ENCODE results near the gene MAP4. TPM values are rescaled to one million over a fixed set of nuclear protein-coding genes. Genes with fewer than 3 reads are reported as not detected.

The MAP4 gene
- total and polyA plus RNA-seq, 2 of the 13 experiments (the other 11 are each of a cell fraction or from before 2014, with no cell fraction given) = 33.1 to 38.7 TPM

GRCh38 chr3:47802734-47803479 is 213.3 kb downstream of the MAP4 start, which contains the start of gene DHX30 (continued):
- TF ChIP-seq, protein P1, sequence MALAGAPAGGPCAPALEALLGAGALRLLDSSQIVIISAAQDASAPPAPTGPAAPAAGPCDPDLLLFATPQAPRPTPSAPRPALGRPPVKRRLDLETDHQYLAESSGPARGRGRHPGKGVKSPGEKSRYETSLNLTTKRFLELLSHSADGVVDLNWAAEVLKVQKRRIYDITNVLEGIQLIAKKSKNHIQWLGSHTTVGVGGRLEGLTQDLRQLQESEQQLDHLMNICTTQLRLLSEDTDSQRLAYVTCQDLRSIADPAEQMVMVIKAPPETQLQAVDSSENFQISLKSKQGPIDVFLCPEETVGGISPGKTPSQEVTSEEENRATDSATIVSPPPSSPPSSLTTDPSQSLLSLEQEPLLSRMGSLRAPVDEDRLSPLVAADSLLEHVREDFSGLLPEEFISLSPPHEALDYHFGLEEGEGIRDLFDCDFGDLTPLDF (CRISPR knock-in tag; IDR thresholded peaks at IDR 0.05) = peak; percentile 57
- TF ChIP-seq ZNF362 (CRISPR knock-in tag; IDR thresholded peaks at IDR 0.05; ENCODE audit: borderline replicate concordance) = 0 out of 2 replicates have a peak, but pooled peaks have one; percentile 12
- no peak for TF ChIP-seq ZNF251 (CRISPR knock-in tag; IDR thresholded peaks at IDR 0.05)
- TF ChIP-seq HOXA9 (CRISPR knock-in tag; IDR thresholded peaks at IDR 0.05; ENCODE audit: borderline replicate concordance) = no peak; the same call in 1 of the 2 replicates
- TF ChIP-seq ZNF33B (CRISPR knock-in tag; IDR thresholded peaks at IDR 0.05) = no peak; the same call in 1 of the 2 replicates
- TF ChIP-seq ZFP36 (IDR thresholded peaks at IDR 0.05; ENCODE audit: borderline replicate concordance, low read depth, low read length, partially characterized antibody) = no peak
- TF ChIP-seq IRF1 (CRISPR knock-in tag; IDR thresholded peaks at IDR 0.05; ENCODE audit: low read depth) = no peak
- TF ChIP-seq ZNF234 (CRISPR knock-in tag; conservative IDR thresholded peaks at IDR 0.05) = peak; percentile 62; the same call in 1 of the 2 replicates
- TF ChIP-seq ARNT (IDR thresholded peaks at IDR 0.05) = no peak
- TF ChIP-seq SATB2 (CRISPR knock-in tag; IDR thresholded peaks at IDR 0.05) = no peak
- TF ChIP-seq ZNF543 (CRISPR knock-in tag; IDR thresholded peaks at IDR 0.05) = no peak
- TF ChIP-seq, protein P2, sequence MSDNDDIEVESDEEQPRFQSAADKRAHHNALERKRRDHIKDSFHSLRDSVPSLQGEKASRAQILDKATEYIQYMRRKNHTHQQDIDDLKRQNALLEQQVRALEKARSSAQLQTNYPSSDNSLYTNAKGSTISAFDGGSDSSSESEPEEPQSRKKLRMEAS (IDR thresholded peaks at IDR 0.05) = peak; percentile 46; the same call in 1 of the 2 replicates
- 0 out of 2 replicates have a peak, but pooled peaks have one; percentile 32 for TF ChIP-seq MTERF4 (CRISPR knock-in tag; IDR thresholded peaks at IDR 0.05)
- no peak for TF ChIP-seq ZNF3 (CRISPR knock-in tag; IDR thresholded peaks at IDR 0.05)
- TF ChIP-seq IRX3 (CRISPR knock-in tag; IDR thresholded peaks at IDR 0.05; ENCODE audit: borderline replicate concordance, low read depth) = no peak
- TF ChIP-seq ZNF496 (CRISPR knock-in tag; IDR thresholded peaks at IDR 0.05; ENCODE audit: insufficient replicate concordance) = no peak
- TF ChIP-seq ZNF460 (CRISPR knock-in tag; IDR thresholded peaks at IDR 0.05; ENCODE audit: borderline replicate concordance) = no peak
- no peak for TF ChIP-seq ZNF513 (CRISPR knock-in tag; conservative IDR thresholded peaks at IDR 0.05)
- no peak for TF ChIP-seq GPBP1L1 (CRISPR knock-in tag; IDR thresholded peaks at IDR 0.05)
- TF ChIP-seq, protein P3, sequence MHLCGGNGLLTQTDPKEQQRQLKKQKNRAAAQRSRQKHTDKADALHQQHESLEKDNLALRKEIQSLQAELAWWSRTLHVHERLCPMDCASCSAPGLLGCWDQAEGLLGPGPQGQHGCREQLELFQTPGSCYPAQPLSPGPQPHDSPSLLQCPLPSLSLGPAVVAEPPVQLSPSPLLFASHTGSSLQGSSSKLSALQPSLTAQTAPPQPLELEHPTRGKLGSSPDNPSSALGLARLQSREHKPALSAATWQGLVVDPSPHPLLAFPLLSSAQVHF (CRISPR knock-in tag; IDR thresholded peaks at IDR 0.05) = no peak
- peak; percentile 39; the same call in 1 of the 2 replicates for TF ChIP-seq HDAC1 (CRISPR knock-in tag; IDR thresholded peaks at IDR 0.05)
